ENCODE results near the gene CEP152.

The CEP152 gene

DNA sequence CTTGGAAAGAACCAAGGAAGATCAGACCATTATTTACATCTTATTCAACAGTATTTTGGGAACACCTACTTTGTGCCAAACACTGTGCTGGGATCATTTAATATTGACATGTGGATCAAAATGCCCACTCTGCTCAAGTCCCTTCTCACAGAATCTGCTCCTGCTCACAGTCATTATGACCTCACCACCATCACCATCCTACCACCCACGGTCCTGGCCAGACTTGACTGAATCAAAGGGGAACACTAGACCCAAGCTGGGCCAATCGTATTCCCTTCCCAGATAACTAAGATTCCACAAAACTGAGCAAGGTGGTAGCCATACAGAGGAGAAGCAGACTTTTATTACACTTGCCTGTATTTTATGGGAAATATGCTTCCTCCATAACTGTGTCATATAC is 3.4 kb upstream of the CEP152 start:
- Histone ChIP-seq H3K9me3 (ENCODE audit: control insufficient read depth, low read length) (no peaks in the 10 kb centered on the region), H3K4me3 (ENCODE audit: insufficient read depth, low read depth, low read length, poor library complexity, severe bottlenecking) (no peak overlapping the region), H3K4me1 (ENCODE audit: control insufficient read depth, insufficient read depth, low read length, poor library complexity, severe bottlenecking) (peaks cover 4% of the 10 kb centered on the region), H3K27me3 (replicated peaks; ENCODE audit: control insufficient read depth, insufficient read depth, low read length, poor library complexity, severe bottlenecking) (no peaks in the 10 kb centered on the region), H3K36me3 (ENCODE audit: control insufficient read depth, insufficient read depth, low read length) (no peaks in the 10 kb centered on the region), H3K27ac (ENCODE audit: insufficient read depth, low read length, poor library complexity, severe bottlenecking) (no peak overlapping the region)
- DNase-seq, result no peak

GRCh38 chr15:48811325-48811958 is 573 bp upstream of the CEP152 start:
- H3K4me3 ChIP-seq (ENCODE audit: insufficient read depth, low read depth, low read length, poor library complexity, severe bottlenecking), result peak overlapping the region; percentile 96
- no peak for DNase-seq
- no peaks in the 10 kb centered on the region for H3K9me3 ChIP-seq (ENCODE audit: control insufficient read depth, low read length)
- peaks cover 4% of the 10 kb centered on the region for H3K4me1 ChIP-seq (ENCODE audit: control insufficient read depth, insufficient read depth, low read length, poor library complexity, severe bottlenecking)
- peak overlapping the region; percentile 49 for H3K27ac ChIP-seq (ENCODE audit: insufficient read depth, low read length, poor library complexity, severe bottlenecking)
- H3K36me3 ChIP-seq (ENCODE audit: control insufficient read depth, insufficient read depth, low read length), result no peaks in the 10 kb centered on the region
- H3K27me3 ChIP-seq (replicated peaks; ENCODE audit: control insufficient read depth, insufficient read depth, low read length, poor library complexity, severe bottlenecking), result no peaks in the 10 kb centered on the region

- no peak overlapping the region for H3K27ac ChIP-seq (ENCODE audit: insufficient read depth, low read length, poor library complexity, severe bottlenecking)
- no peaks in the 10 kb centered on the region for H3K9me3 ChIP-seq (ENCODE audit: control insufficient read depth, low read length)
- no peak for DNase-seq
- H3K4me1 ChIP-seq (ENCODE audit: control insufficient read depth, insufficient read depth, low read length, poor library complexity, severe bottlenecking), result no peaks in the 10 kb centered on the region
- no peaks in the 10 kb centered on the region for H3K36me3 ChIP-seq (ENCODE audit: control insufficient read depth, insufficient read depth, low read length)
- no peaks in the 10 kb centered on the region for H3K27me3 ChIP-seq (replicated peaks; ENCODE audit: control insufficient read depth, insufficient read depth, low read length, poor library complexity, severe bottlenecking)
- H3K4me3 ChIP-seq (ENCODE audit: insufficient read depth, low read depth, low read length, poor library complexity, severe bottlenecking), result no peak overlapping the region
These were observed 4.7 kb downstream of the CEP152 start for GRCh38 chr15:48806151-48806550.

DNA sequence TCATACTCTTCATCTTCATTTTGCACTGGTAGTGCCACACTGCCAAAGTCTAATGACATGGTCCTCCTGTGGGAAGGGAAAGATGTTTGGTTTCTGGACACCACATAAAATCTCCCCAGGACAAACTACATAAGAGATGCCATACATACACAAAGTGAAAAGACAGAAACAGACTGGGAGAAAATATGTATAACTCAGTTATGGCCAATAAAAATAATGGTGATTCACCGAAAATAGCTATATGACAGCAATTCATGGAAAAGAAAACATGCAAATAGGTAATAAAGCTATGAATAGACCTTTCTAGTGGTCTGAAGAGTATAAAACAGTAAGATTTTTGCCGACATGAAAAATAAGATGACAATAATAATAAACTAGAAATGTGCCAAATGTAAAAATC is 5.3 kb downstream of the CEP152 start:
- Histone ChIP-seq H3K9me3 (ENCODE audit: control insufficient read depth, low read length) (no peaks in the 10 kb centered on the region), H3K4me1 (ENCODE audit: control insufficient read depth, insufficient read depth, low read length, poor library complexity, severe bottlenecking) (no peaks in the 10 kb centered on the region), H3K27me3 (replicated peaks; ENCODE audit: control insufficient read depth, insufficient read depth, low read length, poor library complexity, severe bottlenecking) (no peaks in the 10 kb centered on the region), H3K4me3 (ENCODE audit: insufficient read depth, low read depth, low read length, poor library complexity, severe bottlenecking) (no peak overlapping the region), H3K36me3 (ENCODE audit: control insufficient read depth, insufficient read depth, low read length) (no peaks in the 10 kb centered on the region), H3K27ac (ENCODE audit: insufficient read depth, low read length, poor library complexity, severe bottlenecking) (no peak overlapping the region)
- no peak for DNase-seq

DNA sequence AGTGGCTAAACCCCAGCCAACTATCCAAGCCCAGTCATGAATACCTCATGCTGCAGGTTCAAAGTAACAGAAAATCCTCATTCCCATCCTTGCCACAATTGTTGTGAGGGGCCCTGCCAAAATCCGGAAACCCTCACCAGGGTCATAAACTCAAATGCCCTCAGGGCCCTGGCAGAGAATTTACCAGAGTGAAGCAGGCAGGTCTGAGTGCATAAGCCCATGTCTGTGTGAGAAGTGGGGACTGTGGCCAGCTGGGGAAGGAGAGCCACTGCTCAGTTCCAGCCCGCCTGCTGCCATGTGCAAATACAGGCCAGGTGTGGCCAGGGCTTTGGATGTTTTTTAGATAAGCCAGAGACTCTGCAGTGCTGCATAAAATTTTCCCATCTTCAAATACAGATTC is 7.0 kb downstream of the CEP152 start:
- Histone ChIP-seq H3K4me1 (ENCODE audit: control insufficient read depth, insufficient read depth, low read length, poor library complexity, severe bottlenecking) (no peaks in the 10 kb centered on the region), H3K9me3 (ENCODE audit: control insufficient read depth, low read length) (no peaks in the 10 kb centered on the region), H3K27me3 (replicated peaks; ENCODE audit: control insufficient read depth, insufficient read depth, low read length, poor library complexity, severe bottlenecking) (no peaks in the 10 kb centered on the region), H3K36me3 (ENCODE audit: control insufficient read depth, insufficient read depth, low read length) (no peaks in the 10 kb centered on the region), H3K27ac (ENCODE audit: insufficient read depth, low read length, poor library complexity, severe bottlenecking) (no peak overlapping the region), H3K4me3 (ENCODE audit: insufficient read depth, low read depth, low read length, poor library complexity, severe bottlenecking) (no peak overlapping the region)
- no peak for DNase-seq

- H3K27ac ChIP-seq (ENCODE audit: insufficient read depth, low read length, poor library complexity, severe bottlenecking), result no peak overlapping the region
- H3K4me3 ChIP-seq (ENCODE audit: insufficient read depth, low read depth, low read length, poor library complexity, severe bottlenecking), result no peak overlapping the region
- DNase-seq, result no peak
- no peaks in the 10 kb centered on the region for H3K36me3 ChIP-seq (ENCODE audit: control insufficient read depth, insufficient read depth, low read length)
- no peaks in the 10 kb centered on the region for H3K9me3 ChIP-seq (ENCODE audit: control insufficient read depth, low read length)
- no peaks in the 10 kb centered on the region for H3K4me1 ChIP-seq (ENCODE audit: control insufficient read depth, insufficient read depth, low read length, poor library complexity, severe bottlenecking)
- H3K27me3 ChIP-seq (replicated peaks; ENCODE audit: control insufficient read depth, insufficient read depth, low read length, poor library complexity, severe bottlenecking), result no peaks in the 10 kb centered on the region
These were observed 8.0 kb downstream of the CEP152 start for GRCh38 chr15:48802867-48803266.

DNA sequence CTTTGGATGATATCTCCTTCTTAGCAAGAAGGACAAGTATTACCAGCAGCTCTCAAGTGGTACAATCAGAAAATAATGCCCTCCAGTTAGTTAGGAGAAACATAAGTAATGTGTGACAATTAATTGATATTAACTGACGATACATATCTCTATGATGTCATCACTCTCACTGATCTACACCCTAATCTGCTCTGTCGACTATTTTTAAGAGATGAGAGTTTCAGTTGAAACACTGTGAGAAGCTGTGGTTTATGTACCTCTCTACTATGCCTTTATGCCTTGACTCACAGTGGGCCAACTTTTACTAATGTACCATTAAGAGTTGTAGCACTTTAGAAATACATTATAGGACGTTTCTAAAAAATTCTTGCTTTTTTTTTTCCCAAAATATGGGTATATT is 8.6 kb downstream of the CEP152 start:
- no peaks in the 10 kb centered on the region for H3K27me3 ChIP-seq (replicated peaks; ENCODE audit: control insufficient read depth, insufficient read depth, low read length, poor library complexity, severe bottlenecking)
- DNase-seq, result no peak
- H3K4me1 ChIP-seq (ENCODE audit: control insufficient read depth, insufficient read depth, low read length, poor library complexity, severe bottlenecking), result no peaks in the 10 kb centered on the region
- H3K27ac ChIP-seq (ENCODE audit: insufficient read depth, low read length, poor library complexity, severe bottlenecking), result no peak overlapping the region
- H3K4me3 ChIP-seq (ENCODE audit: insufficient read depth, low read depth, low read length, poor library complexity, severe bottlenecking), result no peak overlapping the region
- H3K9me3 ChIP-seq (ENCODE audit: control insufficient read depth, low read length), result no peaks in the 10 kb centered on the region
- no peaks in the 10 kb centered on the region for H3K36me3 ChIP-seq (ENCODE audit: control insufficient read depth, insufficient read depth, low read length)

DNA sequence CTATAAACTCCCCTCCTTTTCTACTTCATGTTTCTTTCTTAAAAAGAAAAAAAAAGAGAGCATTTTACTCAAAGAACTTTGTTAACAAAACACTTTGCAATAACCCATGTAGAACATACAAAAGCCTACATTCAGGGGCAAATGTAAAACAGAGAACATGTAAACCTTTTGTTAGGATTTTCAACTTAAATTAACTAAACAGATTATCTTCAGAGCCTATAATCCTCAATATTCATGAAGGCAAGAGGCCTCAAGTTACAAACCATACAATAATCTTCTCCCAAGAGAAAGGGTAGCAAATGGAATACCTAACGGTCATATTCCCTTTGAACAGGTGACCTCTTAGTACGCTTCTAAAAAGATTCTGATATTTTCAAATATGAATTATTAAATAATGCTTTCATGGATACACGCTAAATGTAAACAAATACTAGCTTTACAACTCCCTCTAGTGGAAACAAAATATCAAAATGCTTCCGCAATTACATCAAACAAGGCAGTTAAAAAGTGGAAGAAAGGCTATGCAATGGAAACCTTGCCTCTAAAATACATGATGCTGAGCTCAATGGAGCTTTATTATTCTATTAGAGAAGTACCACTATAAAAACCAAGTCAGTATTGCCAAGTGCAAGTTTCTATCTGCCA is 9.9 kb downstream of the CEP152 start:
- Histone ChIP-seq H3K4me3 (ENCODE audit: insufficient read depth, low read depth, low read length, poor library complexity, severe bottlenecking) (no peak overlapping the region), H3K36me3 (ENCODE audit: control insufficient read depth, insufficient read depth, low read length) (no peaks in the 10 kb centered on the region), H3K4me1 (ENCODE audit: control insufficient read depth, insufficient read depth, low read length, poor library complexity, severe bottlenecking) (no peaks in the 10 kb centered on the region), H3K9me3 (ENCODE audit: control insufficient read depth, low read length) (no peaks in the 10 kb centered on the region), H3K27me3 (replicated peaks; ENCODE audit: control insufficient read depth, insufficient read depth, low read length, poor library complexity, severe bottlenecking) (no peaks in the 10 kb centered on the region), H3K27ac (ENCODE audit: insufficient read depth, low read length, poor library complexity, severe bottlenecking) (no peak overlapping the region)
- DNase-seq, result no peak

- Histone ChIP-seq H3K27ac (ENCODE audit: insufficient read depth, low read length, poor library complexity, severe bottlenecking) (no peak overlapping the region), H3K4me3 (ENCODE audit: insufficient read depth, low read depth, low read length, poor library complexity, severe bottlenecking) (no peak overlapping the region), H3K27me3 (replicated peaks; ENCODE audit: control insufficient read depth, insufficient read depth, low read length, poor library complexity, severe bottlenecking) (no peaks in the 10 kb centered on the region), H3K4me1 (ENCODE audit: control insufficient read depth, insufficient read depth, low read length, poor library complexity, severe bottlenecking) (no peaks in the 10 kb centered on the region), H3K9me3 (ENCODE audit: control insufficient read depth, low read length) (no peaks in the 10 kb centered on the region), H3K36me3 (ENCODE audit: control insufficient read depth, insufficient read depth, low read length) (no peaks in the 10 kb centered on the region)
- DNase-seq, result no peak
These were observed 10.6 kb downstream of the CEP152 start for GRCh38 chr15:48800245-48800644.

DNA sequence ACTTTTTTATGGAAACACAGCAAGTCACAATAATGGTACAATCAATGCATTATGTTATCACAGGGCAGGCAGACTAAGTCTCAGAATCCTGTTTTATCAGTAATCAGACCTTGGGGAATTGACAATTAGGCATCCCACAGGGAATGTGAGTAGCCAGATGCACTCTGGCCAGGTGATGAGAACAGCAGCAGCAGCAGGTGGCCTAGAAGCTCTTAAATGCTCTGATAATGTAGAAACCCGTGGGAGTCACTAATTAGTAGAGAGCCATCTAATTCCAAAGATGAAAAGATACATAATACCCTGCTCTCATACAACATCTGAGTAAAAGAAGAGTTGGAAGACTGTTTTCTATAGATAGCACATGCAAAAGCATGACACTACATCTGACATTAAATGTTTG is 12.6 kb downstream of the CEP152 start:
- Histone ChIP-seq H3K4me1 (ENCODE audit: control insufficient read depth, insufficient read depth, low read length, poor library complexity, severe bottlenecking) (no peaks in the 10 kb centered on the region), H3K27ac (ENCODE audit: insufficient read depth, low read length, poor library complexity, severe bottlenecking) (no peak overlapping the region), H3K9me3 (ENCODE audit: control insufficient read depth, low read length) (no peaks in the 10 kb centered on the region), H3K27me3 (replicated peaks; ENCODE audit: control insufficient read depth, insufficient read depth, low read length, poor library complexity, severe bottlenecking) (no peaks in the 10 kb centered on the region), H3K4me3 (ENCODE audit: insufficient read depth, low read depth, low read length, poor library complexity, severe bottlenecking) (no peak overlapping the region), H3K36me3 (ENCODE audit: control insufficient read depth, insufficient read depth, low read length) (no peaks in the 10 kb centered on the region)
- DNase-seq, result no peak
